Epithelial cell of esophagus (primary cell): ENCODE measurements around the gene CFAP54.

Experiments used
- DNase-seq: peaks from one replicate; pipeline ENCODE4 v3.0.0; 2010; ENCODE audit warnings: low read depth
- H3K4me3 ChIP-seq: 2 replicates; pipeline ENCODE4 v1.5.1; 2011; ENCODE audit warnings: mild to moderate bottlenecking, low read length, control low read depth
- TF ChIP-seq, protein P1 (sequence below): IDR thresholded peaks from 2 replicates; pipeline ENCODE4 v1.5.1; 2011; ENCODE audit warnings: low read depth, mild to moderate bottlenecking, low read length, control low read depth, inconsistent platforms; ENCODE audit not compliant: insufficient read depth; ENCODE audit errors: missing control alignments

Gene CFAP54

GRCh38 chr12:96811083-96811482 is 321.7 kb downstream of the CFAP54 start:
- TF ChIP-seq, protein P1, sequence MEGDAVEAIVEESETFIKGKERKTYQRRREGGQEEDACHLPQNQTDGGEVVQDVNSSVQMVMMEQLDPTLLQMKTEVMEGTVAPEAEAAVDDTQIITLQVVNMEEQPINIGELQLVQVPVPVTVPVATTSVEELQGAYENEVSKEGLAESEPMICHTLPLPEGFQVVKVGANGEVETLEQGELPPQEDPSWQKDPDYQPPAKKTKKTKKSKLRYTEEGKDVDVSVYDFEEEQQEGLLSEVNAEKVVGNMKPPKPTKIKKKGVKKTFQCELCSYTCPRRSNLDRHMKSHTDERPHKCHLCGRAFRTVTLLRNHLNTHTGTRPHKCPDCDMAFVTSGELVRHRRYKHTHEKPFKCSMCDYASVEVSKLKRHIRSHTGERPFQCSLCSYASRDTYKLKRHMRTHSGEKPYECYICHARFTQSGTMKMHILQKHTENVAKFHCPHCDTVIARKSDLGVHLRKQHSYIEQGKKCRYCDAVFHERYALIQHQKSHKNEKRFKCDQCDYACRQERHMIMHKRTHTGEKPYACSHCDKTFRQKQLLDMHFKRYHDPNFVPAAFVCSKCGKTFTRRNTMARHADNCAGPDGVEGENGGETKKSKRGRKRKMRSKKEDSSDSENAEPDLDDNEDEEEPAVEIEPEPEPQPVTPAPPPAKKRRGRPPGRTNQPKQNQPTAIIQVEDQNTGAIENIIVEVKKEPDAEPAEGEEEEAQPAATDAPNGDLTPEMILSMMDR, result no peak
- H3K4me3 ChIP-seq, result no peak overlapping the region
- DNase-seq, result peak; percentile 94

DNA sequence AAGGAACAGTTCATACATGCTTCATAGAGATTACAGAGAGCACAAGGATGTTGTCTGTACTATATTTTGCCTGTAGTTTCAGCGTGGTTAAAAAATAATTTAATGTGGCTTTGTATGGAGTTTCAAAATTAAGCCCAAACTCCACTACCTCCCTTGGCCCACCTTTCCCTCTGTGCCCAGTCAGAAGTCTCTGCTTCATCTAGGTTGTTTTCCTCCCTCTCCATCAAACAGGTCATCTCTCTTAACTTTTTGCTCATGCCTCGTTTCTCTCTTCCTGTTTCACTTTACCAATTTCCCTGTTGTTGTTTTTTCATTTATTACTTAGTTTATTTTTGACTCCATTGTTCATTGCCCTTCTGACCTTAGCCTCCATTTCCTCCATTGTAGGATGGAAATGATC is 322.8 kb downstream of the CFAP54 start:
- H3K4me3 ChIP-seq, result no peak overlapping the region
- no peak for DNase-seq
- TF ChIP-seq, protein P1, result no peak

DNA sequence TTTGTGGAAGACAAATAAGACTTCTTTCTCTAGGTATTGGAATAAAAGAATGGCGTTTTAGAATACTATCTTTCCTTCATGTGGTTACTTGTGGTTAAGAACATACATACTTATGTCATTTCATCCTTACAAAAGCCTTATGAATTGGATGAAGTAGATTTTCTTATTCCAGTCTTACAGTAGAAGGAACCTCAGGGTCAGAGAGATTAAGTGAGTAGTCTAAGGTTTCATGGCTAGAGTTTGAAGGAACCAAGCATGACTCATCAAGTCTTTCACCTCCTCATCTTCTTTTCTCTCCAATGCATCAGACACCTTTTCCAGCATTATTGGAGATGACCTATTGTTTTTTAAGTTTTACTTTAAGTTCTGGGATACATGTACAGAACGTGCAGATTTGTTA is 324.8 kb downstream of the CFAP54 start:
- DNase-seq, result peak; percentile 29
- TF ChIP-seq, protein P1, result no peak
- H3K4me3 ChIP-seq, result no peak overlapping the region

DNA sequence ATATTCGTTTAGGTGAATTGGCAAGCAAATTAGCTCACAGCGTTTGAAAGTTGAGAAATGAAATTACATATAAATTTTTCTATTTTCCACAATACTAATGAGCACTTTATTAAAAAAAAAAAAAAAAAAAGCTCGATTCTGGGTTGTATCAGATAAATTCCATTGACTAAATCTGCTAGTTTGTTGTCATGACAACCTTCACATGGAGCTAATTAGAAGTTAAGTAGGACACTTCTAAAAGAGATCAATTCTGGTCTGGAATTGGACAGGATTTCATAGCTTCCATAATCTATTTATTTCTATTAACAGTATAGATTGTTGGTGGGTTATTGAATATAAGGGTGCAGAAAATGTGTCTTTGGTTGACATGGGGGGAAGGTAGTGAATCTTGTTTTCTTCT is 332.2 kb downstream of the CFAP54 start:
- no peak for DNase-seq
- TF ChIP-seq, protein P1, result no peak
- no peak overlapping the region for H3K4me3 ChIP-seq

GRCh38 chr12:96822641-96823040 is 333.3 kb downstream of the CFAP54 start:
- no peak for DNase-seq
- TF ChIP-seq, protein P1, result no peak
- no peak overlapping the region for H3K4me3 ChIP-seq

DNA sequence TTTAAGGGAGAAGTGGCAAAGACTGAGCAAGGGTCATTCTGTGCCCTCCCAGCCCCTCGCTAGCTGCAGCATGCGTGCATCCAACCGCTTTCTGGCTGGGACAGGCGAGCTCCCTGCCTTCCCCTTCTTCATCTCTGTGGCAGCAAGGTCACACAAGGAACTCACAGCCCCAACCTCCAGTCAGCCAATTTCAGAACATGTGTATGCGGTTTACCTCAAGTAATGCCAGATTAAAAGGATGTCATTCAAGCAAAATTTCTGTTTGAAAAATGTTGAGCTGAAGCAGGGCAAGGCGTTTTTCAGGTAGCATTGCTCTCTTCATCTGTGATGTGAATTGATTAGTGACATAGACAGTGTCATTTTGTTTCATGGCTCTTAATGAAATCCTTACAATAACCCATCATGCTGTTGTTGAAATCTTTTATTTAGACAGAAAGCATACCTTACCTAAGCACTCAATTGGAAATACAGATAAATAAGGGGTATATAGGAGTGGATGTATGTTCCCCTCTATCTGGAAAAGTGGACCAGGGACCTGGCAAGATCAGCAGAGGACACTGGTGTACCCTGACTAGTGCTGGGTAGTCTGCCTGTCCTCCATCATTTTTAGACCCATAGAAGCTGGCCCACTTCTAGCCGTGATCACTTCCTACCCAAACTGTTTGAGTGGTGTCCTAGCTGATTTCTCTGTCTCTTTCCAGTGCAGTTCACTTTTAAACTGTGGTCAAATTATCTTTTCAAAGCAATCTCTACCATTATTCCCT is 334.9 kb downstream of the CFAP54 start:
- TF ChIP-seq, protein P1, result no peak
- DNase-seq, result no peak
- no peak overlapping the region for H3K4me3 ChIP-seq

GRCh38 chr12:96824838-96825236 is 335.5 kb downstream of the CFAP54 start:
- no peak for DNase-seq
- TF ChIP-seq, protein P1, result no peak
- H3K4me3 ChIP-seq, result no peak overlapping the region
